Progenitor cell of endocrine pancreas (in vitro differentiated cells): ENCODE measurements around the gene NIM1K. TPM values are rescaled to one million over a fixed set of nuclear protein-coding genes. Genes with fewer than 3 reads are reported as not detected.

Experiments used
- DNase-seq: peaks from one replicate; pipeline ENCODE4 v3.0.0; 2021; ENCODE audit warnings: low spot score; ENCODE audit not compliant: unreplicated experiment
- H3K27ac Mint-ChIP-seq: 2 replicates; pipeline ENCODE4 v1.8.0; 2021; ENCODE audit warnings: mild to moderate bottlenecking, moderate library complexity, mixed read lengths
- H3K27me3 Mint-ChIP-seq: 2 replicates; pipeline ENCODE4 v1.8.0; 2021; ENCODE audit warnings: mixed read lengths
- H3K36me3 Mint-ChIP-seq: 2 replicates; pipeline ENCODE4 v1.8.0; 2022; ENCODE audit warnings: mixed read lengths; ENCODE audit not compliant: insufficient read depth
- H3K4me1 Mint-ChIP-seq: 2 replicates; pipeline ENCODE4 v1.8.0; 2021; ENCODE audit warnings: low read depth, mixed read lengths
- H3K4me3 Mint-ChIP-seq: 2 replicates; pipeline ENCODE4 v1.8.0; 2021; ENCODE audit warnings: low read depth, mild to moderate bottlenecking, moderate library complexity, mixed read lengths
- H3K9me3 Mint-ChIP-seq: 2 replicates; pipeline ENCODE4 v1.8.0; 2021; ENCODE audit warnings: low read depth, mixed read lengths
- CTCF ChIP-seq: fragments of 200-600 bp; sonication (generic); IDR thresholded peaks from one replicate; pipeline ENCODE4 v1.5.0; 2021; ENCODE audit warnings: antibody characterized with exemption, mild to moderate bottlenecking; ENCODE audit not compliant: unreplicated experiment
- total RNA-seq: library from RNA; stranded (reverse); gene quantifications from 2 replicates; pipeline ENCODE4 v1.2.1, GENCODE V29; 2021

NIM1K gene
- total RNA-seq, 1 donor from 2014 or later, result 0.19 TPM

GRCh38 chr5:43312699-43313034 is 120.6 kb downstream of the NIM1K start:
- peak overlapping the region; percentile 97 for H3K4me3 Mint-ChIP-seq
- peak; percentile 19 for TF ChIP-seq CTCF
- H3K9me3 Mint-ChIP-seq, result peaks cover 12% of the 10 kb centered on the region
- H3K36me3 Mint-ChIP-seq, result peaks cover 4% of the 10 kb centered on the region
- DNase-seq, result no peak
- H3K27me3 Mint-ChIP-seq, result no peaks in the 10 kb centered on the region
- peak overlapping the region; percentile 98 for H3K27ac Mint-ChIP-seq
- H3K4me1 Mint-ChIP-seq, result peaks cover 39% of the 10 kb centered on the region

- Mint-ChIP-seq H3K27ac (peak within 1 kb of the TSS; percentile 98), H3K4me1 (peaks cover 39% of the 10 kb centered on the region)
These were observed 121.2 kb downstream of the NIM1K start, which contains the start of gene HMGCS1 for GRCh38 chr5:43313035-43313853. Gene HMGCS1 (minus strand): TSS chr5:43313412. CDS start chr5:43298965, 14,447 bp downstream.

GRCh38 chr5:43313854-43314457 is 121.9 kb downstream of the NIM1K start:
- DNase-seq, result no peak
- Mint-ChIP-seq H3K27me3 (no peaks in the 10 kb centered on the region), H3K4me1 (peaks cover 37% of the 10 kb centered on the region)

More at GRCh38 chr5:43313035-43313853, 121.2 kb downstream of the NIM1K start, which contains the start of gene HMGCS1:
- peak within 1 kb of the TSS; percentile 97 for H3K4me3 Mint-ChIP-seq
- H3K27me3 Mint-ChIP-seq, result no peaks in the 10 kb centered on the region
- DNase-seq, result peak; percentile 95
- no peak for TF ChIP-seq CTCF
- H3K9me3 Mint-ChIP-seq, result peaks cover 15% of the 10 kb centered on the region
- peaks cover 4% of the 10 kb centered on the region for H3K36me3 Mint-ChIP-seq

GRCh38 chr5:43314724-43315123 is 122.7 kb downstream of the NIM1K start:
- H3K27ac Mint-ChIP-seq, result no peak overlapping the region
- H3K36me3 Mint-ChIP-seq, result peaks cover 4% of the 10 kb centered on the region

More at GRCh38 chr5:43313854-43314457, 121.9 kb downstream of the NIM1K start:
- peaks cover 15% of the 10 kb centered on the region for H3K9me3 Mint-ChIP-seq
- H3K4me3 Mint-ChIP-seq, result peak overlapping the region; percentile 97
- H3K27ac Mint-ChIP-seq, result peak overlapping the region; percentile 98
- no peak for TF ChIP-seq CTCF
- peaks cover 4% of the 10 kb centered on the region for H3K36me3 Mint-ChIP-seq

More at GRCh38 chr5:43314724-43315123, 122.7 kb downstream of the NIM1K start:
- Mint-ChIP-seq H3K9me3 (peaks cover 15% of the 10 kb centered on the region), H3K4me1 (peaks cover 30% of the 10 kb centered on the region), H3K27me3 (no peaks in the 10 kb centered on the region), H3K4me3 (no peak overlapping the region)
- TF ChIP-seq CTCF, result no peak
- no peak for DNase-seq
